ENCODE measurements around the gene ZNF74.
"Not testable (repeated sequence)": the region's sequence is repeated elsewhere in the genome, so short reads cannot be mapped to it uniquely, and the experiment has no call there.

Gene ZNF74

DNA sequence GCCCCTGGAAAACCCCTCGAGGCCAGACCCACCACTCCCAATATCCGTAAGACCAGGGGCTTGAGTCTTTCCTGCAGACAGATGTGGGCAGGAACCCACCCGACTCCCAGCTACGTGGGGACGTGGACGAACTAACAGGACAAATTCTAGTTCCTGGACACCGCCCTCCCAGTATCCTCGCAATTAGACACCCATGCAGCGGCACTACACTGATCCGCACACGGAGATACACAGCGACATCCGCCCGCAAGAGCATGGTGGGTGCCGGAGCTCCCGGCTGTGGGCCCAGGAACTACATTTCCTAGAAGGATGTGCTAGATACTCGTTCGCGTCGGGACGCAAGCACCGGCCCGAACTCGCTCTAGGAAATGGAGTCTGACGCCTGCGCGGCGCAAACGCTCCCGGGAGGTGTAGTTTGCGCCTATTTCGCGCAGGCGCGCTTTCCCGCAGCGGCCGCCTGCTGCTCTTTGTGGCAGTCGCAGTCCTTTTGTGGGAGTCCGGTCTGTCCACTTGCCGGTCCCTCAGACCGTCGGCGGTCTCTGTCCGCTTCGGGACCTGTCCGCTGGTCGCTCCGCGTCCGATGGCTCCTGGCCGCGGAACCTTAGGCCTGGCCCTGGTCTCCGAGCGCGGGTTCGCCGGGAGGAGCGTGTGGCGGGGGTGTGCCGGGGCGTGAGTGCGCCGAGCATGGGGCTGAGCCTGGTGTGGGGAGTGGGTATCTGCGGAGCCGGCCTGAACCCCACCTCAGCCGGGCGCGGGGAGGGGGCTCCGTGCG lies at the start of gene ZNF74:
Gene ZNF74, plus strand, starts transcription at position 447 of the 772 bp plus-strand sequence. CDS start 478 bp downstream, outside the sequence.
- DNase-seq (ENCODE audit: low read depth, low spot score) = peak; percentile 66

DNA sequence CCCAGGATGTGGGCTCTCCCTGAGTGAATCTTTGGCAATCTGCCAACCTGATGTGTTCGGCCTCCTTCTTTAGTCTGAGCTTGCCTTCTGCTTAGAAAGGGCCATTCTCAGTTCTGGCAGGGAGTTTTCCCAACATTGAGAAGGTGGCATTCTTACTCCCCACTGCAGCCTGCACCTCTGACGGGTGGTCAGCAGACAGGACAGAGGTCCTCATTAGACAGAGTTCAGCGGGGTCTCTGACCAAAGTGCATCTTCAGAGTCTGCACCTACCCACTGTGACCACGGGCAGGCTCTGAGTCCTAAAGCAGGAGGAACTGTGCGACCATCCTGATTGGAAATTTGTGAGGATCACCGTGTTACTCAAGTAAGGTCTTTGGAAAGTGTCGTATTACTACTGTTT lies 47.4 kb upstream of the ZNF74 start:
- not testable (repeated sequence) for DNase-seq (ENCODE audit: low read depth, low spot score)

GRCh38 chr22:20352536-20352935 lies 41.4 kb upstream of the ZNF74 start:
- DNase-seq (ENCODE audit: low read depth, low spot score) = not testable (repeated sequence)

DNA sequence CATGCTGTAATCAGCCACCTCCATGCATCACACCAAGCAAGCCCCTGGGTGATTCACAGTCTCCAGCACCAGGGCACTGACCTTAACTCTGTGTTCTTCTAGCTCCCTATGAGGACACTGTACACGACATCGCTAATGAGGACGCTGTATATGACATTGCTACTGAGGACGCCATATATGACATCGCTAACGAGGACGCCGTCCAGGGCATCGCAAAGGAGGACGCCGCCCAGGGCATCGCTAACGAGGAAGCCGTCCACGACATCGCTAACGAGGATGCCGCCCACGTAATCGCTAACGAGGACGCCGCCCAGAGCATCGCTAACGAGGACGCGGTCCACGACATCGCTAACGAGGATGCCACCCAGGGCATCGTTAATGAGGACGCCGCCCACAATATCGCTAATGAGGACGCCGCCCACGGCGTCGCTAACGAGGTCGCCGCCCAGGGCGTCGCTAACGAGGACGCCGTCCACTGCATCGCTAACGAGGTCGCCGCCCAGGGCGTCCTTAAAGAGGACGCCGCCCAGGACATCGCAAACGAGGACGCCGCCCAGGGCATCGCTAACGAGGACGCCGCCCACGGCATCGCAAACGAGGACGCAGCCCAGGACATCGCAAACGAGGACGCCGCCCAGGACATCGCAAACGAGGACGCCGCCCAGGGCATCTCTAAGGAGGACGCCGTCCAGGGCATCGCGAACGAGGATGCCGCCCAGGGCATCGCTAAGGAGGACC lies 39.5 kb upstream of the ZNF74 start:
- DNase-seq (ENCODE audit: low read depth, low spot score) = no peak

- not testable (repeated sequence) for DNase-seq (ENCODE audit: low read depth, low spot score)
Measured at GRCh38 chr22:20355939-20356636, 37.9 kb upstream of the ZNF74 start.

DNA sequence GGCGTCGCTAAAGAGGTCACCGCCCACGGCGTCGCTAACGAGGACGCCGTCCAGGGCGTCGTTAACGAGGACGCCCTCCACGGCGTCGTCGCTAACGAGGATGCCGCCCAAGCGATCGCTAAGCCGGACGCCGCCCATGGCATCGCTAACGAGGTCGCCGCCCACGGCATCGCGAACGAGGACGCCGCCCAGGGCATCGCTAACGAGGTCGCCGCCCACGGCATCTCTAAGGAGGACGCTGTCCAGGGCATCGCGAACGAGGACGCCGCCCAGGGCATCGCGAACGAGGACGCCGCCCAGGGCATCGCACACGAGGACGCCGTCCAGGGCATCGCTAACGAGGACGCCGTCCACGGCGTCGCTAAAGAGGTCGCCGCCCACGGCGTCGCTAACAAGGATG lies 37.0 kb upstream of the ZNF74 start:
- DNase-seq (ENCODE audit: low read depth, low spot score) = not testable (repeated sequence)

DNA sequence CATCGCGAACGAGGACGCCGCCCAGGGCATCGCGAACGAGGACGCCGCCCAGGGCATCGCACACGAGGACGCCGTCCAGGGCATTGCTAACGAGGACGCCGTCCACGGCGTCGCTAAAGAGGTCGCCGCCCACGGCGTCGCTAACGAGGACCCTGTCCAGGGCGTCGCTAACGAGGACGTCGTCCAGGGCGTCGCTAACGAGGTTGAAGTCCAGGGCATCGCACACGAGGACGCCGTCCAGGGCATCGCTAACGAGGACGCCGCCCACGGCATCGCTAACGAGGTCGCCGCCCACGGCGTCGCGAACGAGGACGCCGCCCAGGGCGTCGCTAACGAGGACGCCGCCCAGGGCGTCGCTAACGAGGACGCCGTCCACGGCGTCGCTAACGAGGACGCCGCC lies 36.0 kb upstream of the ZNF74 start:
- DNase-seq (ENCODE audit: low read depth, low spot score) = not testable (repeated sequence)

GRCh38 chr22:20358503-20359239 lies 35.3 kb upstream of the ZNF74 start:
- not testable (repeated sequence) for DNase-seq (ENCODE audit: low read depth, low spot score)

DNA sequence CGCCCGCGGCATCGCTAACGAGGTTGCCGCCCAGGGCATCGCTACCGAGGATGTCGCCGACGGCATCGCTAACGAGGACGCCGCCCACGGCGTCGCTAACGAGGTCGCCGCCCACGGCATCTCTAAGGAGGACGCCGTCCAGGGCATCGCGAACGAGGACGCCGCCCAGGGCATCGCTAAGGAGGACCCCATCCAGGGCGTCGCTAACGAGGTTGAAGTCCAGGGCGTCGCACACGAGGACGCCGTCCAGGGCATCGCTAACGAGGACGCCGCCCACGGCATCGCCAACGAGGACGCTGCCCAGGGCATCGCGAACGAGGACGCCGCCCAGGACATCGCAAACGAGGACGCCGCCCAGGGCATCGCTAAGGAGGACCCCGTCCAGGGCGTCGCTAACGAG lies 33.7 kb upstream of the ZNF74 start:
- DNase-seq (ENCODE audit: low read depth, low spot score) = not testable (repeated sequence)

GRCh38 chr22:20360866-20361751 lies 32.8 kb upstream of the ZNF74 start:
- not testable (repeated sequence) for DNase-seq (ENCODE audit: low read depth, low spot score)

- DNase-seq (ENCODE audit: low read depth, low spot score) = not testable (repeated sequence)
Measured at GRCh38 chr22:20361752-20362229, 32.2 kb upstream of the ZNF74 start.

DNA sequence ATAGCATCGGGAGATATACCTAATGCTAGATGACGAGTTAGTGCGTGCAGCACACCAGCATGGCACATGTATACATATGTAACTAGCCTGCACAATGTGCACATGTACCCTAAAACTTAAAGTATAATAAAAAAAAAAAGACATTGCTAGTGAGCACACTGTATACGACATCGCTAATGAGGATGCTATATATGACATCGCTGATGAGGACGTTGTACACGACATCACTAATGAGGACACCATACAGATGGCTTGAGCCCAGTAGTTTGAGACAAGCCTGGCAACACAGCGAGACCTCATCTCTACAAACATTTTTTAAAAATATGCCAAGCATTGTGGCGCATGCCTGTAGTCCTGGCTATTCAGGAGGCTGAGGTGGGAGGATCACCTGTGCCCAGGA lies 31.5 kb upstream of the ZNF74 start:
- DNase-seq (ENCODE audit: low read depth, low spot score) = not testable (repeated sequence)

- DNase-seq (ENCODE audit: low read depth, low spot score) = not testable (repeated sequence)
Measured at GRCh38 chr22:20364335-20365260, 29.4 kb upstream of the ZNF74 start.

DNA sequence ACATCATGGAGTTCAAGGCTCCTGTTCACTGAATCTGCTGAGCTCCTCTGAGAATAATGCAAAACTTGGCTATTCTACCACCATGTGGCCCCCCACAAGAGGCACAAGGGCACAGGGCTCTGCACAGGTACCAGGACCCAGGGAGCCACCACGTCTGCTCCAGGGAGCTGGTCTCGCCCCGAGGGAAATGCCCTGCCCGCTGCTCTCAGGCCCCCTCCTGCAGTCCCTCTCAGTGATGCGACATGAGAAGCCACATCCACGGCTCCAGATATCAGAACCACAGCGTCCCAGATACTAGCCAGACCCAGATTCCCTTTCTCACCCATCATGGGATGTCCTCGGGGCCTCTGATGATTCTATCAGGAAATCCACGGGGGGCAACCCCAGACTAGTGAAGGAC lies 27.1 kb upstream of the ZNF74 start:
- not testable (repeated sequence) for DNase-seq (ENCODE audit: low read depth, low spot score)

DNA sequence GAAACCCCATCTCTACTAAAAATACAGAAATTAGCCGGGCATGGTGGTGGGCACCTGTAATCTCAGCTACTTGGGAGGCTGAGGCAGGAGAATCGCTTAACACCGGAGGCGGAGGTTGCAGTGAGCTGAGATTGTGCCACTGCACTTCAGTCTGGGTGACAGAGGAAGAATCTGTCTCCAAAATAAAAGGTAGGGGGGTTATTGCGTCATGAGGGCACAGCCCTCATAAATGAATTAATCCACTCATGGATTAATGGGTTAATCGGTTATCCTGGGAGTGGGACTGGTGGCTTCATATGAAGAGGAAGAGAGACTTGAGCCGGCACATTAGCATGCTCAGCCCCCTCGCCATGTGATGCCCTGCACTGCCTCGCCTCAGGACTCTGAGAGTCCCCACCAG lies 25.1 kb upstream of the ZNF74 start:
- not testable (repeated sequence) for DNase-seq (ENCODE audit: low read depth, low spot score)

GRCh38 chr22:20371687-20372086 lies 22.3 kb upstream of the ZNF74 start:
- DNase-seq (ENCODE audit: low read depth, low spot score) = not testable (repeated sequence)

- not testable (repeated sequence) for DNase-seq (ENCODE audit: low read depth, low spot score)
Measured at GRCh38 chr22:20372406-20372854, 21.5 kb upstream of the ZNF74 start.

DNA sequence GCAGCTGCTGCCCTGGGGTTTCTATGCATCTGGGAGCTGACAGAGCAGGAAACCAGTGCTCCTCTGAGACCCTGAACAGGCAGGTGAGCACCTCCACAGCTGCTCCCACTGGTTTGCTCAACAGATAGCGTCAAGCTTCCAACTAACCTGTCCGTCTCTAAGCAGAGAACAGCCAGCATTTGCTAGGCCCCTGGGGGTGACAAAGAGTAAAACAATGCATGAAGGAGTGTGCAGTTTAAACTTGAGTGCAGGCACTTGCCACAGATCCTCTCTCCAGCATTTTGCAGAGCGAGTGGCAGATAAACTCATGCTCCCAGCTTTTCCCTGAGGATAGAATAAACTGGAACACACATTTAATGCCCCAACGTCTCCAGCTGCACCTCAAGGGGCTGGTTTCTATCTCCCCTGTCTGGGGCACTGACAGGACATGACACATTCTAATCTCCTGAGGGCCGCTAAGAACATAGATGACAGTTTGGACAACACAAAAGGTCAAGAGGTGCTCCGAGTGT lies 20.7 kb upstream of the ZNF74 start:
- DNase-seq (ENCODE audit: low read depth, low spot score) = not testable (repeated sequence)

- not testable (repeated sequence) for DNase-seq (ENCODE audit: low read depth, low spot score)
Measured at GRCh38 chr22:20374130-20374529, 19.8 kb upstream of the ZNF74 start.

All from activated CD4-positive, CD25-positive, alpha-beta regulatory T cell treated with anti-CD3 and anti-CD28 coated beads, Interleukin-2, amount 50 U/mL, for 16 hours (primary cell).